ENCODE results near the gene MRPL36.

DNA sequence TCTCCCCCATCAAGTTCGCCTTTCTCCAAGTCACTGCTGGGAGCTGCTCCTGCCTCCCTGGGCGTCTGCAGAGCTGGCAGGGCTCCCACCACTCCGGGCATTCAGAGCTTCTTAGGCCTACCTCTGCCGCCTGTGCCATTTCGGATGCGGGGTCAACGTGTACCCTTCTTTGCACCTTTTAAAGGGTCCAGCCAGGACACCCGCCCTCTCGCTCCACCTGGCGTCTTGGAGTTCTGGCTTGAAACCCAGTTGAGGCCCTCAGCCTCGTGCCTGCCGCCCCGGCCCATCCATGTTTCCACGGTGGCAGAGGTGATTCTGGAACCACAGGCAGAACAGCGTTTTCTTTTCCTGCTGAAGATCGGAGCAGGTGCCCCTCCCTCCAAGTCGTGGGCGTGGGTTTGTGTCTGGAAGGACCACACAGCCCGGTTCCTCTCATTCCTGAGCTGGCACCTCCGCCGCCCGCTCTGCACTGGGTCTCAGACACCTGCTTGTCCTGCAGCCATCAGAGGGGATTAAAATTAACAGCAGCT, 34.5 kb upstream of the MRPL36 start:
- TF ChIP-seq POLR2A (IDR thresholded peaks at IDR 0.05) (no peak), CTCF (IDR thresholded peaks at IDR 0.05) (no peak)

All from breast epithelium (tissue), 3 donors.